Muscle of leg (tissue), 11 donors: ENCODE measurements around the gene RSF1. TPM values are rescaled to one million over a fixed set of nuclear protein-coding genes. Genes with fewer than 3 reads are reported as not detected.
A peak's percentile ranks its signal among the peaks of the same experiment; 100 is the strongest.
"Not testable (repeated sequence)": the region's sequence is repeated elsewhere in the genome, so short reads cannot be mapped to it uniquely, and the experiment has no call there.

ENCODE experiments used
- DNase-seq: peaks from one replicate; pipeline ENCODE4 v3.0.0; 2013
- H3K27ac ChIP-seq: one replicate; pipeline ENCODE4 v1.5.1; 2013; ENCODE audit warnings: mild to moderate bottlenecking, low read length, control low read depth
- H3K27me3 ChIP-seq: one replicate; pipeline ENCODE4 v1.6.1; 2013; ENCODE audit warnings: low read length; ENCODE audit not compliant: control insufficient read depth, insufficient read depth
- H3K36me3 ChIP-seq: one replicate; pipeline ENCODE4 v1.6.1; 2013; ENCODE audit warnings: low read length; ENCODE audit not compliant: control insufficient read depth, insufficient read depth
- H3K4me1 ChIP-seq: one replicate; pipeline ENCODE4 v1.6.1; 2013; ENCODE audit warnings: low read length; ENCODE audit not compliant: control insufficient read depth, insufficient read depth
- H3K4me3 ChIP-seq: one replicate; pipeline ENCODE4 v1.5.1; 2013; ENCODE audit warnings: low read length, control low read depth
- H3K9me3 ChIP-seq: replicated peaks from 2 replicates; pipeline ENCODE4 v1.6.1; 2013; ENCODE audit warnings: low read depth, low read length; ENCODE audit not compliant: control insufficient read depth
- WGBS: methylation state at CpG from one replicate; pipeline ENCODE4 v1.1.5; 2013; ENCODE audit warnings: missing lambda C conversion rate; ENCODE audit not compliant: insufficient coverage; 5-methylcytosine and 5-hydroxymethylcytosine counted together
- polyA plus RNA-seq, 8 donors: library from polyadenylated mRNA; unstranded; fragments of 120-200 nt; gene quantifications; one replicate each; pipeline versions ENCODE4 v1.2.1 to v1.2.3, GENCODE V29; 2013; ENCODE audit warnings: inconsistent platforms in 1 of 8, low replicate concordance in 1 of 8; ENCODE audit not compliant: insufficient read length in 8 of 8, insufficient read depth in 1 of 8
- total RNA-seq: library from RNA; stranded (reverse); fragments of 120-200 nt; gene quantifications from one replicate; pipeline ENCODE4 v1.2.4, GENCODE V29; 2013

Gene RSF1
- total and polyA plus RNA-seq, 9 donors = 25.8 to 46.1 (median 36.9) TPM

DNA sequence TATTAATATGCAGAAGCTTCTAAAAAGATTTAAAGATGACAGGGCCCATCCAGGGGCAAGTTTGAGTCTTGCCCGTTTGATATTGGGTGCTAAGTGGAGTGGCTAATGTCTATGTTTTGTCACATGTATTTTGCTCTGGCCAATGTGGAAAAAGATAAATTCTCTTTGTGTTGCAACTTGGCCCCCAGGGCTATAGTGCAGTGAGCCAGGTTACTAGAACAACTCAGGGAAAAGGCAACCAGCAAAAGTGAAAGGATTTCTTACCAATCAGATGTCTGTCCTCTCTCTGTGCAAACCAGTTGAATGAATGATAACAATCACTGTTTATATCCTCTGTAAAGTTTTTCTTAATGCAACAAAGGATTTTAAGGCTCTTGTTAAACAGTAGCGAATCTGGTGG is 178.3 kb downstream of the RSF1 start:
- DNase-seq = no peak

DNA sequence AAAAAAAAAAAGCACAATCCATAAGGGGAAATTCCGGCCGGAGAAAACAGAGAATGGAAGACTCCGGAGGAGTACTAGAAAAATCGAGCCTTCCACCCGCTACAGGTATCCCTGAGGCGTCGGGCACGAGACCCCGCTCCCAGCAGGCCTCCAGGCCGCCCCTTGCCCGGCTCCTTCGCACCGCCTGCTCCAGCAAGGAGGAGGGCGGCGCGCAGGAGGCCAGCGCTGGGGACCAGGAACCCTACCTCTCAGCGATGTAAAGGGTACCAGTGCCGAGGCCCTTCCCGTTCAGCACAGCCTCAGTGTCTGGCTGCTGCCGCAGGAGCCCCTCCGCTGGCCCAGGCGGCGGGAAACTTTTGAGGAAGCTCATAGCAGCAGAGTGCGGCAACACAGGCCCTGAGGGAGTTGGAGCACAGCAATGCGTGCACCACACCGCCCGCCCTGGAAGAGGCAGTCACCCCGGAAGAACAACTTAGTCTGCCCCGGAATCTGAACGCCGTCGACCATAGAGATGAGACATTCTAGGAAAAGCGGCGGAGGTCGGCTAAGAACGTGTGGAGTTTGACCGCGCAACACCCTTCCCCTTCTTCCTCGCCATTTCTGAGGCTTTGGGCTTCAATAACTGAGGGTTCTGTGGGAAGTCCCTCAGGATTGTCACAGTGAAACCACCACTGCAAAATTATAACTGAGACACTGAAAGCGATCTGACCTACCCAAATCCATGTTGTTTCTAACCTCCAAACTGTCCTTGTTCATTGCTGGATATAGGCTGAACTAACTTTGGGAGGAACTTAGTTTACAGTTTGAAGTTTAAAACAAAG is 183.0 kb downstream of the RSF1 start, which contains the start of gene CLNS1A:
Gene CLNS1A (minus strand): TSS at position 450 of the 821 bp plus-strand sequence. CDS start 80 bp downstream, at position 370.
- 0% methylated on average over 33 of the region's 41 CpGs for WGBS
- Histone ChIP-seq H3K27ac (peak within 1 kb of the TSS; percentile 80), H3K4me3 (peak within 1 kb of the TSS; percentile 97), H3K4me1 (peaks cover 11% of the 10 kb centered on the region), H3K9me3 (peaks cover 2% of the 10 kb centered on the region), H3K27me3 (no peaks in the 10 kb centered on the region), H3K36me3 (no peaks in the 10 kb centered on the region)
- DNase-seq = peak; percentile 96

More for the DNA sequence above, 178.3 kb downstream of the RSF1 start:
- 70% methylated on average over 1 of the region's 2 CpGs for WGBS
- Histone ChIP-seq H3K27me3 (no peaks in the 10 kb centered on the region), H3K9me3 (peaks cover 2% of the 10 kb centered on the region), H3K27ac (no peak overlapping the region), H3K4me3 (no peak overlapping the region), H3K36me3 (no peaks in the 10 kb centered on the region), H3K4me1 (peaks cover 4% of the 10 kb centered on the region)

DNA sequence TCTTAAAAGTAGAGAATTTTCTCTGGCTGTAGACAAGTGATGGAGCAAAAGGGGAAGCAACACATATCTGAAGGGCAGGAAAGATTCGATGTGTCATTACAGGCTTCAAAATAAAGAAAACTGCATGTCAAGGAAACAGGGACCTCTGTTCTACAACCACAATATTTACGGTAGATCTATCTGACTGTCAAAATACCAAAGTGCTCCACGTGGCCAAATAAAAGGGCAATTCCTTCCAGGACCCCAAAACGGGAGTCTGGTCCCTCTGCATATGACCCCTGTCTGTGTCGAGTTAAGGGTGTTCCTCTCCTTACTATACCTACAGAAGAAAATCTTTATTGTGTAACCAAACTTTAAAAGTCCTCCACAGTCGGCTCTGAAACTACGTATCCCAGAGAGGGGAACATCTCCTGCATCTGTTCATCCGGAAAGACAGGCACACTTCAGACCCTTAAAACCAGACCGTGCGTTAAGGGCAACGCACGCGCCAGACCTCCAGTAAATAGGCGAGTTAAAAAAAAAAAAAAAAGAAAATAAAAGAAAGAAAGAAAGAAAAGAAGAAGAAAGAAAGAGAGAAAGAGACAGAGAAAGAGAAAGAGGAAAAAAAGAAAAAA is 183.7 kb downstream of the RSF1 start:
- Histone ChIP-seq H3K4me1 (peaks cover 11% of the 10 kb centered on the region), H3K27ac (peak overlapping the region; percentile 80), H3K4me3 (peak overlapping the region; percentile 97), H3K9me3 (peaks cover 2% of the 10 kb centered on the region), H3K36me3 (no peaks in the 10 kb centered on the region), H3K27me3 (no peaks in the 10 kb centered on the region)
- no peak for DNase-seq
- no CpG with 5 or more reads among the region's 14 CpGs for WGBS

GRCh38 chr11:77633926-77634325 is 186.6 kb downstream of the RSF1 start:
- not testable (repeated sequence) for DNase-seq, H3K27ac ChIP-seq, H3K4me3 ChIP-seq, H3K27me3 ChIP-seq, H3K36me3 ChIP-seq, H3K9me3 ChIP-seq
- WGBS = 100% methylated on average over 1 of the region's 5 CpGs
- H3K4me1 ChIP-seq = peaks cover 11% of the 10 kb centered on the region

DNA sequence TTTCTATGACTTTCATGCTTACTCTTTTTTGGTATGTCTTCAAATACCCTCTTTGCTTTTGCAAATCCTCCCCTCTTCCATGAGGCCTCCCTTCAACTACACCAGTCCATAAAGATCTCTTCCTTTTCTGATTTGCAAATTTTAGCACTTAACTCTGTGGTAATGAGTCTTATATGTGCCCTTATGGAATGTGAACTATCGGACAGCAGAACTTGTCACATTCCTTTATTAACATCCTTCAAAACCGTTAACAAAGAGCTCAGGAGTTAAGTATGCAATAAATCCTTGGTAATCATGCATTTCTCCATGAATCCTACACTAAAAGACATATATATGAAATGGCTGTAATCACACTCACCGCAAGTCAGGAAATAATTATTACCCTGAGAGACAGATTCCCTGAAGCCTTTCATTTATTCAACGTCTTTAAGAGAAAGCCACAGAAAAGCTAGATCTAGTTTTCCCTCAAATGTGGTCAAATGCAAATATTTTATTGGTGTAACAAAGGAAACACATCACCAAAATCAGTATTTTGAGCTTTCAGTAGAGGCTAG is 190.3 kb downstream of the RSF1 start:
- no peak for DNase-seq
- no peak overlapping the region for H3K27ac ChIP-seq
- WGBS = no CpG with 5 or more reads among the region's 4 CpGs
- no peaks in the 10 kb centered on the region for H3K9me3 ChIP-seq
- H3K4me3 ChIP-seq = no peak overlapping the region
- H3K36me3 ChIP-seq = peaks cover 4% of the 10 kb centered on the region
- no peaks in the 10 kb centered on the region for H3K27me3 ChIP-seq
- H3K4me1 ChIP-seq = no peaks in the 10 kb centered on the region

DNA sequence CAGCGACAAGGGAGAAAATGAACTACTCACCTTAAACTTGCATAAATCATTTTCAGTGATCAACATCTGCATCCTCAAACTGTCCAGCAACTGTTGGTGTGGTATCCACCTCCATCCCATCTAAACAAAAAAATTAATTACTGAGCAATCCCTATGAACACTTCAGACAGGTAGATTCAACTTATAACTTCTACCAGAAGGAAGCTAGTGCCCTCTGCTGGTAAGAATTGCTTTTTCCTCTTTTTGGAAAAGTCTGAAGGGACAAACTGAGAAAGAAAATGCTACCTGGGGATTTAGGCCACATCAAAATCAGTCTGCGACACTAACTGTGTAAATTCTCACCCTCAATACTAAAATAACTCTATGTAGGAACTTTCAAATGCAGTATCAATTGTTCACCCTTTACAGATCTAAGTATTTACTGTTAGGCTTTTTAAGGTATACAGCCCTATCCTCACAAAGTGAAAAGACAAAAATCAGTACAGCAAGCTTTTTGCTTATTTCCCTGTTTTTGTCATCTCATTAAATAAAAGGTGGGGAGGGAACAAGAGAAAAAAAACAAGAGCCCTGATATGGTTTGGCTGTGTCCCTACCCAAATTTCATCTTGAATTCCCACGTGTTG is 200.8 kb downstream of the RSF1 start:
- no peak overlapping the region for H3K27ac ChIP-seq
- no peaks in the 10 kb centered on the region for H3K27me3 ChIP-seq
- no peaks in the 10 kb centered on the region for H3K4me1 ChIP-seq
- H3K36me3 ChIP-seq = peaks cover 40% of the 10 kb centered on the region
- WGBS = no CpG with 5 or more reads among the region's 3 CpGs
- H3K4me3 ChIP-seq = no peak overlapping the region
- DNase-seq = peak; percentile 54
- H3K9me3 ChIP-seq = no peaks in the 10 kb centered on the region

DNA sequence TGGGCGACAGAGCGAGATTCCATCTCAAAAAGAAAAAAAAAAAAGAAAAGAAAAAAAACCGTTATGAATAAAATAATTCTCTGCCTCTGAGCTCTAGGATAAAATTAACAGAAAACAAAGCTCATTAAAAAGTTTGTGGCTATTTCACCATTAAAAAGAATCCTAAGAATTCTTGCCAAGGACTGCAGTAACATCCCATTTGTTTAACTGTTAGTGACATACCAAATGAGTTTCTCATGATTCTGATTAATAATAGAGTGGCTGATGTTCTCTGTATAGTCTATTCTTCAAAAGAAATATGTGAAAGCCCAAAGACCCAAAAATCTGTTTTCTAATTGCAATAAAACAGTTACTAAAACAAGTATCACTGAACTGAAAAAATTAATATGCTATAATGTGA is 202.6 kb downstream of the RSF1 start:
- no peak overlapping the region for H3K27ac ChIP-seq

GRCh38 chr11:77611921-77612320 is 208.6 kb downstream of the RSF1 start:
- no peak overlapping the region for H3K4me3 ChIP-seq
- H3K9me3 ChIP-seq = no peaks in the 10 kb centered on the region
- H3K27me3 ChIP-seq = no peaks in the 10 kb centered on the region
- peaks cover 33% of the 10 kb centered on the region for H3K36me3 ChIP-seq
- no peak for DNase-seq
- H3K4me1 ChIP-seq = no peaks in the 10 kb centered on the region
- H3K27ac ChIP-seq = no peak overlapping the region

More for the DNA sequence above, 202.6 kb downstream of the RSF1 start:
- Histone ChIP-seq H3K9me3 (no peaks in the 10 kb centered on the region), H3K36me3 (peaks cover 38% of the 10 kb centered on the region), H3K27me3 (no peaks in the 10 kb centered on the region), H3K4me3 (no peak overlapping the region), H3K4me1 (no peaks in the 10 kb centered on the region)
- no CpG with 5 or more reads among the region's 3 CpGs for WGBS
- no peak for DNase-seq
